Measurements from ENCODE around the gene ABCF2. TPM values are rescaled to one million over a fixed set of nuclear protein-coding genes. Genes with fewer than 3 reads are reported as not detected.

The ABCF2 gene
- total and polyA plus RNA-seq, 2 of the 4 experiments (the other 2 are of a cell fraction): 46.2 to 103 TPM

GRCh38 chr7:151207804-151208203 is 19.2 kb downstream of the ABCF2 start:
- H3K27ac ChIP-seq (ENCODE audit: insufficient read depth, low read length): no peak overlapping the region

More at GRCh38 chr7:151207804-151208203, 19.2 kb downstream of the ABCF2 start:
- POLR2A ChIA-PET (ENCODE audit: unreplicated experiment): no interaction called here
- Histone ChIP-seq H2BK20ac (ENCODE audit: low read depth, low read length) (no peak overlapping the region), H3K4me3 (ENCODE audit: insufficient read depth, low read depth, low read length) (no peak overlapping the region), H4K91ac (ENCODE audit: insufficient read depth, low read depth, low read length) (no peak overlapping the region), H3K18ac (ENCODE audit: low read depth, low read length) (no peak overlapping the region), H3K36me3 (ENCODE audit: control insufficient read depth, insufficient read depth, low read length) (peaks cover 6% of the 10 kb centered on the region), H3K4me2 (ENCODE audit: low read depth, low read length) (no peak overlapping the region), H4K20me1 (ENCODE audit: insufficient read depth, low read length) (no peaks in the 10 kb centered on the region), H2AK5ac (ENCODE audit: low read depth, low read length) (no peak overlapping the region), H3K56ac (ENCODE audit: extremely low read depth, insufficient read depth, low read length) (no peak overlapping the region), H4K8ac (ENCODE audit: low read depth in 2 of 2, low read length in 2 of 2) (no peak overlapping the region), H2BK120ac (ENCODE audit: low read depth, low read length) (no peak overlapping the region), H2AK9ac (replicated peaks; ENCODE audit: low read depth, low read length, poor library complexity) (no peak overlapping the region), H3K79me1 (ENCODE audit: low read depth in 1 of 2, low read length in 2 of 2) (no peaks in the 10 kb centered on the region), H3K9ac (ENCODE audit: low read depth, low read length) (no peak overlapping the region), H3K14ac (replicated peaks; ENCODE audit: low read depth, low read length) (no peak overlapping the region), H4K5ac (ENCODE audit: low read depth, low read length) (no peak overlapping the region), H3K4me1 (ENCODE audit: control insufficient read depth, insufficient read depth, low read length) (no peaks in the 10 kb centered on the region), H3K9me3 (ENCODE audit: control insufficient read depth, insufficient read depth, low read length) (no peaks in the 10 kb centered on the region), H3K23ac (ENCODE audit: low read depth, low read length) (no peak overlapping the region), H2AFZ (replicated peaks; ENCODE audit: low read length, poor library complexity) (no peak overlapping the region), H2BK15ac (ENCODE audit: low read depth, low read length) (no peak overlapping the region), H3K9me1 (ENCODE audit: insufficient read depth, low read length) (no peaks in the 10 kb centered on the region; the same call in 1 of the 2 replicates), H3K27me3 (ENCODE audit: control insufficient read depth, insufficient read depth, low read length) (peaks cover 53% of the 10 kb centered on the region), H2BK5ac (ENCODE audit: low read depth, low read length, poor library complexity, severe bottlenecking) (no peak overlapping the region), H3K4ac (ENCODE audit: low read depth, low read length) (no peak overlapping the region)
- TF ChIP-seq RAD21 (IDR thresholded peaks at IDR 0.05; ENCODE audit: low read length): no peak
- TF ChIP-seq RCOR1 (IDR thresholded peaks at IDR 0.05; ENCODE audit: insufficient replicate concordance, low read length): no peak
- no peak for TF ChIP-seq POLR2A (IDR thresholded peaks at IDR 0.05; ENCODE audit: low read depth, low read length)
- ATAC-seq (ENCODE audit: low read depth) (no peak), DNase-seq (no peak)
- CTCF ChIA-PET: no interaction called here
- 20% methylated on average over 9 of the region's 12 CpGs; no CpG with 5 or more reads in 1 of the 2 experiments for WGBS, 2 experiments (ENCODE audit: extremely low coverage in 2 of 2, insufficient read length in 1 of 2)
- dilution Hi-C loops (cut with HindIII; ENCODE audit: low sequenced_read_pairs, unreplicated experiment): no loop called here
- no TSS peak for BruUV-seq (replicated peaks)
- in situ Hi-C loops (cut with MboI; ENCODE audit: low sequenced_read_pairs): no loop called here
- intact Hi-C loops (cut with micrococcal nuclease): no loop called here

All from IMR-90 (cell line).